Activated T-cell treated with anti-CD3 and anti-CD28 coated beads, Interleukin-2, amount 50 U/mL, for 72 hours (primary cell): Measurements from ENCODE around the gene CRIM1. TPM values are rescaled to one million over a fixed set of nuclear protein-coding genes. Genes with fewer than 3 reads are reported as not detected.

Source experiments
- ATAC-seq, 2 donors: fragments of 150-1000 bp; cut with Tn5 transposase; replicated peaks in 1 of 2; 2 replicates each; pipeline ENCODE4 v1.10.0; 2021; ENCODE audit warnings: moderate library complexity in 2 of 2, mild to moderate bottlenecking in 1 of 2
- DNase-seq, 2 donors: peaks; one replicate each; pipeline ENCODE4 v3.0.0; 2021 to 2022; ENCODE audit warnings: mixed read lengths in 1 of 2
- H3K27ac Mint-ChIP-seq: one replicate; pipeline ENCODE4 v1.8.0; 2022; ENCODE audit warnings: mild to moderate bottlenecking, moderate library complexity, mixed read lengths
- H3K27me3 Mint-ChIP-seq: one replicate; pipeline ENCODE4 v1.8.0; 2022; ENCODE audit warnings: low read depth, mixed read lengths
- H3K36me3 Mint-ChIP-seq, 2 donors: one replicate each; pipeline ENCODE4 v1.8.0; 2022; ENCODE audit warnings: mixed read lengths in 2 of 2, mild to moderate bottlenecking in 1 of 2; ENCODE audit not compliant: insufficient read depth in 2 of 2
- H3K4me1 Mint-ChIP-seq: one replicate; pipeline ENCODE4 v1.8.0; 2022; ENCODE audit warnings: low read depth, mixed read lengths
- H3K4me3 Mint-ChIP-seq, 2 donors: one replicate each; pipeline ENCODE4 v1.8.0; 2022; ENCODE audit warnings: mild to moderate bottlenecking in 2 of 2, mixed read lengths in 2 of 2, moderate library complexity in 2 of 2
- H3K9me3 Mint-ChIP-seq, 2 donors: one replicate each; pipeline ENCODE4 v1.8.0; 2022; ENCODE audit warnings: mixed read lengths in 2 of 2
- total RNA-seq, 2 donors: library from RNA; stranded (reverse); gene quantifications; one replicate each; pipeline ENCODE4 v1.2.3, GENCODE V29; 2022

CRIM1 gene
- total RNA-seq, 2 donors from 2014 or later: 2.6 to 3.3 TPM

DNA sequence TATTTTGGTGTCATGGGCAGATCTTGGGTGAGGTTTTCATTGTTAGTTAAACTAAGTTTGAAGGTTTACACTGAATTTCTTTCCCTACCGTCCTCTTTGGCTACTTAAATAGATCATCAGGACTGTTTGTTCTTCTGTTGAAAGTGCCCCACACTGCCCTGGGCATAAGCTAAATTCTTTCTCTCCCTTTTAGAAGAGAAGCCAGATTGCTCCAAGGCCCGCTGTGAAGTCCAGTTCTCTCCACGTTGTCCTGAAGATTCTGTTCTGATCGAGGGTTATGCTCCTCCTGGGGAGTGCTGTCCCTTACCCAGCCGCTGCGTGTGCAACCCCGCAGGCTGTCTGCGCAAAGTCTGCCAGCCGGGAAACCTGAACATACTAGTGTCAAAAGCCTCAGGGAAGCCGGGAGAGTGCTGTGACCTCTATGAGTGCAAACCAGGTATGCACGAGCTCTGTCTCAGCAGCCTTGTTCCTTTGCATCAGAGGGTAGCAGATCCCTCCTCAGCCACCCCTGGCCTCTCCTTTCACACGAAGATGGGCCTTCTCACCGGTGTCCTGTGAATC, 85.6 kb downstream of the CRIM1 start:
- Mint-ChIP-seq H3K27me3 (peaks cover 11% of the 10 kb centered on the region), H3K36me3 (no peaks in the 10 kb centered on the region), H3K27ac (no peak overlapping the region), H3K4me1 (peaks cover 10% of the 10 kb centered on the region), H3K9me3 (no peaks in the 10 kb centered on the region), H3K4me3 (peak overlapping the region in 1 of 2 donors; percentile 20)
- ATAC-seq: no peak
- no peak for DNase-seq

DNA sequence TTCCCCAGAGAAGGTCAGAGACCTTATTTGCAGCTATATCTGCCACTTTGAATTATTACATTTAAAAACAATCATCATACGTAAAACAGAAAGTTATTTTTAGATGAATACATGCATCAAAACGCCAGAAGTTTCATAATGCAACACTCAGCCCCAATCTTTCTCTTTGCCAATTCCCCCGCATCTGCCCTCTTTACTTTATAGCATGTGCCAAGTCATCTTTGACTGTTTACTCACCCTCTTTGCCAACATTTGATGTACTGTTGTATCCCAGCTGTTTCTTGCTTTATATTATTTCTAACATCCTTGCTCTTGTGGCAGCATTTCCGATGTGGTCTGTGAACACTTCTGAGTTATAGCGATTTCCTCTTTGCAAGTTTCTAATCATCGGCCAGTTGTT, 86.2 kb downstream of the CRIM1 start:
- Mint-ChIP-seq H3K9me3 (no peaks in the 10 kb centered on the region), H3K27me3 (peaks cover 11% of the 10 kb centered on the region), H3K4me3 (peak overlapping the region in 1 of 2 donors; percentile 32), H3K36me3 (no peaks in the 10 kb centered on the region), H3K4me1 (peaks cover 10% of the 10 kb centered on the region), H3K27ac (no peak overlapping the region)
- ATAC-seq: peak; percentile 25 to 43
- DNase-seq: no peak

DNA sequence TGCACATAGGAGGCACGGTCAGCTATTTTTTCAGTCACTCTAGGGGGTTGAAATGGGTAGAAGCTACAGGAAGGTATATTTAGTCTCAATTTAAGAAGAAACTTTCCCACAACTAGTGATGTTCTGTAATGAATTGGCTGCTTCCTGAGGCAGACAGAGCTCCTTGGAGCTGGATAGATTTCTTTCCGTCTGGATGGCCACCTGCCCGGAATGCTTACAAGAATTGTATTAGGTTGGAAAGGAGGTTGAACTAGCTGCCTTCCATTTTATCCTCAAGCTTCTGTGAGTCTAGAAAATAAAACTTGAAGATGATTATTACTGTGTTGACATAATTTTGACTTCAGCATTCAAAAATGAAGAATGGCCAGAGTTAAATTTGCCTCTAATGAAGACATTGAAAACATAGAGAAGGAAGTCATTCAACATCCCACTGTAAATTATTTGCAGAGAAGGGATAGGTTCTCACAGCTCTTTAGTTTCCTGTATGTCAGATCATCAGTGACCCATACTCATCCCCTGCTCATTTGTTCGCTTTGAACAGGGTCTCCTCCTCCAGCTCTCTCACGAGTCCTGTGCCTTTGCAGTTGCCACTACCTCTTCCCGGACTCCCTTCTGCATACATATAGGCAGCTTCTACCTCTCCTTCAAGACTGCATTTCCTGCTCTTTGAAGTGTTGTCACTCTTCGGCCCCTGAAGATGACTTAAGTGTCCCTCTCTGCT, 88.8 kb downstream of the CRIM1 start:
- Mint-ChIP-seq H3K27ac (no peak overlapping the region), H3K4me1 (peaks cover 10% of the 10 kb centered on the region), H3K4me3 (no peak overlapping the region), H3K36me3 (no peaks in the 10 kb centered on the region), H3K27me3 (peaks cover 11% of the 10 kb centered on the region), H3K9me3 (no peaks in the 10 kb centered on the region)
- no peak for DNase-seq
- ATAC-seq: no peak

GRCh38 chr2:36445185-36445866, 89.7 kb downstream of the CRIM1 start:
- no peak for ATAC-seq
- Mint-ChIP-seq H3K4me3 (no peak overlapping the region), H3K27ac (no peak overlapping the region), H3K27me3 (peaks cover 11% of the 10 kb centered on the region), H3K36me3 (no peaks in the 10 kb centered on the region), H3K4me1 (peaks cover 10% of the 10 kb centered on the region), H3K9me3 (no peaks in the 10 kb centered on the region)
- no peak for DNase-seq

DNA sequence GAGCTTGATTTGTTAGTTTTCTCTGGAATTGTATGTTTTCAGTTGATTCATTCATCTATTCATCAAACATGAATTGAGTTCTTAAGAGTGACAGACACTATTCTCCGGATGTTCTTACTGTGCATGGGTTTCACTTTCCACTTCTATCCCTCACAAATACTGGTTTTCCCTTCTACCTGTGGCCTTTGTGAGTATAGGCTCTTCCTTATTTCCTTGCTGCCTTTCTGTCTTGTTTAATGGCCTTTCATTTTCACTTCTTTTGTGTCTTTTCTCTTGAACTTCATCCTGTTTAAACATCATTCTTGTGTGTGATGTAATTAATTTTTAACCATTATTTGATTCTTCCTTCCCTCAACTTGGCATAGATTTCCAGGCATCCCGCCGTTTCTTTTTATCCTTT, 90.7 kb downstream of the CRIM1 start:
- Mint-ChIP-seq H3K4me3 (no peak overlapping the region), H3K4me1 (peaks cover 10% of the 10 kb centered on the region), H3K27ac (no peak overlapping the region), H3K36me3 (no peaks in the 10 kb centered on the region), H3K27me3 (peaks cover 6% of the 10 kb centered on the region), H3K9me3 (no peaks in the 10 kb centered on the region)
- DNase-seq (no peak), ATAC-seq (no peak)

DNA sequence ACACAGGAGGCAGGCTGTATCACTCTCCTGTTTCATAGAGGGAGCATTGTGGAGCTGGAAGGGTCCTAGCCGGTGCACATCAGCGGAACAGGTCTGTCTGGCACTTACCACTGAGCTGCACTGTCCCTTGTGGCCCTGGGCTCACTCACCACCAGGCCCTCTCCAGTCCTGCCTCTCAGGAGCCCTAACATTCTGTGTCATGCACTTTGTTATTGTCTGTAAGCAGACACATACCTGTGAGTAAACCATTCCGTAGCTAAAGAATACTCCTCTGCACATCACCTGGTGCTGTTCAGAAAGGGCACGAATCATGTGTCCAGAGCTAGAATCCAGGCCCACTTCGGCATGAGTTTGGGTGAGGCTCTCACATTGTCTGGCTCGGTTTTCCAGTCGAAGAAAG, 93.6 kb downstream of the CRIM1 start:
- Mint-ChIP-seq H3K27me3 (no peaks in the 10 kb centered on the region), H3K4me1 (no peaks in the 10 kb centered on the region), H3K9me3 (no peaks in the 10 kb centered on the region), H3K4me3 (no peak overlapping the region), H3K27ac (no peak overlapping the region), H3K36me3 (no peaks in the 10 kb centered on the region)
- no peak for DNase-seq
- no peak for ATAC-seq

- H3K4me3 Mint-ChIP-seq: no peak overlapping the region
- no peaks in the 10 kb centered on the region for H3K4me1 Mint-ChIP-seq
- ATAC-seq: no peak
- H3K36me3 Mint-ChIP-seq: no peaks in the 10 kb centered on the region
- H3K27me3 Mint-ChIP-seq: no peaks in the 10 kb centered on the region
- H3K27ac Mint-ChIP-seq: no peak overlapping the region
- DNase-seq: no peak
- no peaks in the 10 kb centered on the region for H3K9me3 Mint-ChIP-seq
Observed at GRCh38 chr2:36449943-36450392, 94.4 kb downstream of the CRIM1 start.

- H3K36me3 Mint-ChIP-seq: no peaks in the 10 kb centered on the region
- no peaks in the 10 kb centered on the region for H3K9me3 Mint-ChIP-seq
- H3K4me3 Mint-ChIP-seq: no peak overlapping the region
- H3K27ac Mint-ChIP-seq: no peak overlapping the region
- ATAC-seq (no peak), DNase-seq (no peak)
- no peaks in the 10 kb centered on the region for H3K27me3 Mint-ChIP-seq
- no peaks in the 10 kb centered on the region for H3K4me1 Mint-ChIP-seq
Observed at GRCh38 chr2:36450466-36451196, 95.1 kb downstream of the CRIM1 start.

- DNase-seq: no peak
- H3K27ac Mint-ChIP-seq: no peak overlapping the region
- no peaks in the 10 kb centered on the region for H3K27me3 Mint-ChIP-seq
- no peaks in the 10 kb centered on the region for H3K4me1 Mint-ChIP-seq
- H3K9me3 Mint-ChIP-seq: no peaks in the 10 kb centered on the region
- H3K4me3 Mint-ChIP-seq: no peak overlapping the region
- no peaks in the 10 kb centered on the region for H3K36me3 Mint-ChIP-seq
- ATAC-seq: no peak
Observed at GRCh38 chr2:36451512-36451911, 95.9 kb downstream of the CRIM1 start.

GRCh38 chr2:36452260-36452659, 96.7 kb downstream of the CRIM1 start:
- ATAC-seq (no peak), DNase-seq (no peak)
- Mint-ChIP-seq H3K27ac (no peak overlapping the region), H3K36me3 (no peaks in the 10 kb centered on the region), H3K4me3 (no peak overlapping the region), H3K4me1 (no peaks in the 10 kb centered on the region), H3K9me3 (no peaks in the 10 kb centered on the region), H3K27me3 (no peaks in the 10 kb centered on the region)

DNA sequence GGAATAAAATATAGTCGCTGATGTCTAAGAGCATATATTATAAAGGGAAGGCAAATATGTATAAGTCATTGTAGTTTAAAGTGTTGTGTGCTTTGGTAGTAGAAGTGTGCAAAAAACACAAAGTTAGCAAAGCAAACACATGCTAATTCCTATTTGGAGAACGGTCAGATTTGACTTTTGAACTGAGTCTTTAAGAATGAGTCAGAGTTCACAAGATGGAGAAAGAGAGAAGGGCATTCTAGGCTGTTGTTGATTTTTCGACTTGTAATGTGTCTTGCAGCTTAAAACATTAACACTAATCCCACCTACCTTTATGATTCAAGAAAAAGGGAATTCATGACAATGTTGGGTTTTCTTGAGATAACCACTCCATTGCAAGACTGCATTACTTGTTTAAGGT, 98.1 kb downstream of the CRIM1 start:
- no peak for DNase-seq
- Mint-ChIP-seq H3K4me3 (no peak overlapping the region), H3K36me3 (no peaks in the 10 kb centered on the region), H3K9me3 (no peaks in the 10 kb centered on the region), H3K27ac (no peak overlapping the region), H3K27me3 (no peaks in the 10 kb centered on the region), H3K4me1 (no peaks in the 10 kb centered on the region)
- peak in 1 of 2 donors; percentile 15 for ATAC-seq

GRCh38 chr2:36455011-36455410, 99.4 kb downstream of the CRIM1 start:
- no peak overlapping the region for H3K27ac Mint-ChIP-seq
- H3K9me3 Mint-ChIP-seq: no peaks in the 10 kb centered on the region
- H3K4me1 Mint-ChIP-seq: no peaks in the 10 kb centered on the region
- ATAC-seq: no peak
- H3K27me3 Mint-ChIP-seq: no peaks in the 10 kb centered on the region
- no peak overlapping the region for H3K4me3 Mint-ChIP-seq
- DNase-seq: no peak
- H3K36me3 Mint-ChIP-seq: no peaks in the 10 kb centered on the region

DNA sequence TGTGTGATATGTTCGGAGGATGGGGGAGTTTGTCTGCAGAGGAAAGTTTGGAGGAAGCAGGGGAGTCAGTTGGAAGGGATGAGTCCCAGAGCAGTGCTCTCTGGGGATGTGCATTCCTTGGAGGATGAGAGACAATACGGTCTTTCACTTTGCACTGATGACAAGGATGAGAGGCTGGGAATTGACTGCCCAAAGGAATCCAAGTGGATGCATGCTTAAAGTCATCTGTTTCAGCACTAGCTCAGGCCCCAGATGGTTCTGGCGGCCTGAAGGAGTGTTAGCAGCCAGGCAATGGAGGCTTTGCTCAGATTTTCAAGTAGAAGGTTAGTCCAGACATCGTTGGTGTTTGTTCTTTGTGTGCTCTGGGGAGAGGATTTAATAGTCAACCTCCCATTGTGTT, 100.2 kb downstream of the CRIM1 start:
- DNase-seq: no peak
- ATAC-seq: no peak
- Mint-ChIP-seq H3K4me1 (no peaks in the 10 kb centered on the region), H3K4me3 (no peak overlapping the region), H3K27ac (no peak overlapping the region), H3K36me3 (no peaks in the 10 kb centered on the region), H3K27me3 (no peaks in the 10 kb centered on the region), H3K9me3 (no peaks in the 10 kb centered on the region)
